SKM-1 treated with dmso at 0.1 percent for 144 hours (cell line): ENCODE data around the gene CAMTA1.

Source experiments
- DNase-seq: peaks from one replicate; lab custom pipeline; 2025; ENCODE audit not compliant: unreplicated experiment; lab: John Stamatoyannopoulos, UW

The CAMTA1 gene

DNA sequence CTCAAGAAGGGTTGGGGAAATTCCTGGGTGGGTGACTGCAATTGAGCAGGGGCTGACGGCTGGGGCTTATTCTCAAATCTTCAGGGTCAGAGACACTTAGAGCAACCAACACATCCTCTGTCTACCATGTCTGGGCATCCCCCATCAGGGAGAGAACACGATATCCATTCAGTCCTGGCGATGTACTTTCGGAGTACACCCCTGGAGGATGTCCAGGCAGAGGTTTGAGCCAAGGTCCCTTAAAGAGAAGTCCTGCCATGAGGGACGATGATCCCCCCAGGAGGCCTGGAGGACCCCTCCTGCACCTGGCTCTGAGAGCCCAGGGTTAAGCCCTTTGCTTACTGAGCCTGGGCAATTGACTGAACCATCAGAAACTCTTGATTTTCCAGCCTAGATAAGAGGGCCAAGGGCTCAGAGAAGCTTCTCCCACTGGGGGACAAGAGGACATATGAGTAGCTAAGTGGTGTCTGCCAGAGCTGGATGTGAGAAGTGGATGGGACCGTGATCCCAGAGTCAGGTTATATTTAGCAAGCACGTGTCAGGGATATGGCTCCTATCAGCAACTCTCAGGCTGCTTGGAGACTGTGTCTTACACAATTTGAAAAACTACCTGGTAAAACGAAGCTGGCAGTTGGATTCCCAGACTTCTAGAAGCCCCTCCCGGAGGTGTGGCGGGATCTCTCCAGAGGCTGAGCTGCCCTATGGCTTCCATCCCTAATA lies 732.5 kb downstream of the CAMTA1 start:
- DNase-seq, result no peak

DNA sequence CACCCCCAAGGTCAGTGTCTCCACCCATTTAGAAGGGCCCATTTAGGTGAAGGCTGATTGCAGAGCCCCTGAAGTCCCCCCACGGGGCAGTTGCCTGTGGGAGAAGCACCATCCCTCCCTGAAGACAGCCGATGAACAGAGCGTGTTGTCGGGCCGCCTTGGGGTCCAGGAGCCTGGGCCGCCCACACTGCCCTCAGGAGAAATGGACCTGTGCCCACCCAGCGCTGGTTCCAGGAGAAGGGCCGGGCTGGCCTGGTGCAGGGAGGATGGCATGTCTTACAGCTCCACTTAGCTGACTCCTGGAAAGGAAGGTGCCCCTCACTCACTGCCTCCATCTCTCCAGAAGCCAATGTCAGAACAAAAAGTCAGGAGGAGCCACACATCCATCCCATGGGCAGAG lies 733.2 kb downstream of the CAMTA1 start:
- no peak for DNase-seq

DNA sequence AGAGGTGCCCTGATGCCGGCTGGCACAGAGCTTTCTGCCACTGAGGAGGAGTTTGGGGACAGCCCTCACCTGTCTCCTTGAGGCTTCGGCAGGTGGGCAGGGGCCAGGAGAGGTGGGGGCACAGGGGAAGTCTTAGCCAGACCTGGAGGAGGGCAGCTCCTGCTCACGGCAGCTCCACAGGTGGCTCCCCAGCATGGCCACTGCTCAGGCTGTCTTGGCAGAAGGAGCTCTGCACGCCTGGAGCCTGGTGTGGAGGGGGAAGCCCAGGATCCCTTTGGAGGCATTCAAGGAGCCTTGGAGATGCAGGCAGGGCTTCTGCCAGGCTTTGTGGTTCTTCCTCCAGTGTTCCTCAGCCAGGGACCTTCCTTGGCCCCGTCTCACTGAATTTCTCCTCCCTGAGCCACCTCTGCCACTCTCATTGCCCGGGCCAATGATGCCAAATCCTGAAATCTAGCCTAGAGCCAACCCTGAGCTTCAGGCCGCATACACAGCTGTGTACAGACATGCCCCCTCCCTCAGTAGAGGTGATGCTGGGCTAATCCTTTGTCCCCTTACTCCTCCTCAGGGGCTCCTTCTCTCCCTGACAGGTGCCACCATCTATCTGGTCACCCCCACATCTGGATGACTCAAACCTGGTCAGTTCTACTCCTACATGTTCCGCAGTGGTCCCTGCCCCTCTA lies 734.1 kb downstream of the CAMTA1 start:
- no peak for DNase-seq

DNA sequence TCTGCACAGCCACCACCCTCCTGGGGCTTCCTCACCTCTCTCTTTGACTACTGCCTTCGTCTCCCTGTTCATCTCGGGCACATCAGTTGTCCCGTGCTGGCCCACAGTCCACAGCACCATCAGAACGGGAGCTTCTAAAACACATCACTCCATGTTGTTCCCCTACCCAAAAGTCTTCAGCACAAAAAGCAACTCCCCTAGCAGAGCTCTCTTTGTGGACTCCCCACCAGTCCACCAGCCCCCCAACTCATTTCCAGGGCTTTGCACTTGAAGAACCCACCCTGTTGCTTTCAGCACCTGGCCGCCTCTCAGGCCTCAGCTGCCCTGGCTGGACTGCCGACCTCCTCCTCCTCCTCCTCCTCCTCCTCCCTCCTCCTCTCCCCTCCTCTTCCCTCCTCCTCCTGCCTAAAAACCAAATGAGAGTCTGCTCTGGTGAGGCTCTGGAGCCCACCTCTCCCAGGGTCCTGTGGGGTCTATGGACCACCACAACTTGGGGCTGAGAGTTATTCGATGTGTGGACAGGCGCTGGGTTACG lies 734.7 kb downstream of the CAMTA1 start:
- DNase-seq, result no peak

DNA sequence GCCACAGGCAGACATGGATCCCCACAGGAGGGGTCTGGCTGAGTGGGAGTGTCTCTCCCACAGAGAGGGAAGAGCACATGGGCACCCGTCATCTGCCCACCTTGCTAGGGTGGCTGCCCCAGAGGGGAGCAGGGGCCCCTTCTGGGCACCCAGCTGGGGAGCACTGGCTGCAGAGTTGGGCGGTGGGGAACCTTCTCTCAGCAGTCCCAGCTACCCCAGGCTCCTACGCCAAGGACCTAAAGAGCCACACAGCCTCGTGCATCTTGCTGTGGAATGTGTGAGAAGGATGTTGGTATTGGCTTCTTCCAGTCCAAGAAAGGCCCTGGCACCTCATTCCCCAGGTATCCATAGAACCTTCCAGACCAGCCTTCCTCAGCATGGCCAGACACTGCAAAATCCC lies 735.2 kb downstream of the CAMTA1 start:
- DNase-seq, result no peak

DNA sequence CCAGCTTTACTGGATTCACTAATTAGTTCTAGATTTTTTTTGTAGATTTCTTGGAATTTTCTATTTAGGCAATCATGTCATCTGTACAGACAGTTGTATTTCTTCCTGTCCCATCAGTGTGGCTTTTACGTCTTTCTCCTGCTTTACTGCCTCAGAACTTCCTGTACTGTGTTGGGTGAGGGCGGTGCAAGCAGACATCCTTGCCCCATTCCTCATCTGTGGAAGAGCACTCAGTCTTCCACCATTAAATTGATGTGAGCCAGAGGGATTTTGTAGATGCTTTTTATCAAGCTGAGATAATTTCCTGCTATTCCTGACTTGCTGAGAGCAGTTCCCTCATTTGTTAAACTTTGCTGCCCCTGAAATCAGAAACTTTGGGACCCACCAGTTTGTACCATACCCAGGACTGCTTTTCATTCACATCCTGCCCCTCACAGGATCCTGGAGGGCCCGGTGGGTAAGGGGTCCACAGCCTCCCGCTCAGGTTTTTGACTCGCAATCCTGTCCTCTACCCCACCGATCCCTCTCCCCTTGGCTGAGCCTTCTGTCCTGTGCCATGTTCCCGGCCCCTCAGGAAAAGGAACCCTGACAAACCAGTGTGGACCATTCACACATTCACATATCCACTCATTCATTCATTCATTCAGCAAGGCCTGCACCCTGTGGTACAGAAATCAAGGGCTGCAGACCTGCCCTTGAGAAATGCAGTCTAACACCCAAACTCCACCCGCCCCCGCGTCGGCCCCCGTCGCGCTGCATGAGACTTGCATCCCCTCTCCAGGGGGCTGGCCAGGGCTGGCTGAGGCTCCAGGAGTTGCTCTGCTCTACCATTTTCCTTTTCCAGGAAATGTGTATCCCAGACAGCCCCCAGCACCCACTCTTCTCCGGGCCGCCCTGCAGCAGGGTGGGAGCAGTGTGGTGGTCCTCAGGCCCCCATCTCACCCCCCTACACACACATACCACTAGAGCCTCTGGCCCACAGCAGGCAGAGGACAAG lies 739.4 kb downstream of the CAMTA1 start:
- DNase-seq, result no peak

DNA sequence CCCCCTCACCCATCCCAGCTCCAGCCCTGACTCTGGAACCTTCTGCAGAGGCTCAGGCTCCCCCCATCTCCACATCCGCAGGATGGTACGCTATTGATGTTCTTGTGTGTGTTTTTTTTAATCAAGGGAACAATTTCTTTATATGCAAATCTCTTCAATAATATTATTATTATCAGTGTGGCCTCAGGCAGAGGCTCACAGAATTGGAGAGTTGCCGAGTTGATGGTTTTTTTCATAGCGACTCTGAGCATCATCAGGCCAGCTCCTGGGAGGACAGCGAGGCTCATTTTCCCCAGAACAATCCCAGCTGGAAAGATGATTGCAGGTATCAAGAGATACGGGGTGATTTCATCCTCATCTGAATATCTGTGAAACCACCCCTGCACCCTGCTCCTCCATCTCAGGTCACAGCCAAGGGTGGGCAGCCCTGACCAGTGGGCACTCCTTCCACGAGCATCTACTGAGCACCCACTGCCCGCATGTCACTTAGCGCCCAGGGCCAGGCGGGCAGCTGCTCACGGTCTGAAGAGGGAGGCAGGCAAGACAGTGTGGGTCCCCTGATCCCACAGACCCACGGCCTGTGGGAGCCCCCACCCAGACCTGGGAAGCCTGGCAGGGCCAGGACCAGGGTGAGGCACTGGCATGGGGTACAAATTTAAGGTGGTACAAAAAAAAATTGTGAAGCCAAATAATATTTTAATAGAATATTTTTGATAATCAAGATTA lies 740.2 kb downstream of the CAMTA1 start:
- DNase-seq, result no peak

DNA sequence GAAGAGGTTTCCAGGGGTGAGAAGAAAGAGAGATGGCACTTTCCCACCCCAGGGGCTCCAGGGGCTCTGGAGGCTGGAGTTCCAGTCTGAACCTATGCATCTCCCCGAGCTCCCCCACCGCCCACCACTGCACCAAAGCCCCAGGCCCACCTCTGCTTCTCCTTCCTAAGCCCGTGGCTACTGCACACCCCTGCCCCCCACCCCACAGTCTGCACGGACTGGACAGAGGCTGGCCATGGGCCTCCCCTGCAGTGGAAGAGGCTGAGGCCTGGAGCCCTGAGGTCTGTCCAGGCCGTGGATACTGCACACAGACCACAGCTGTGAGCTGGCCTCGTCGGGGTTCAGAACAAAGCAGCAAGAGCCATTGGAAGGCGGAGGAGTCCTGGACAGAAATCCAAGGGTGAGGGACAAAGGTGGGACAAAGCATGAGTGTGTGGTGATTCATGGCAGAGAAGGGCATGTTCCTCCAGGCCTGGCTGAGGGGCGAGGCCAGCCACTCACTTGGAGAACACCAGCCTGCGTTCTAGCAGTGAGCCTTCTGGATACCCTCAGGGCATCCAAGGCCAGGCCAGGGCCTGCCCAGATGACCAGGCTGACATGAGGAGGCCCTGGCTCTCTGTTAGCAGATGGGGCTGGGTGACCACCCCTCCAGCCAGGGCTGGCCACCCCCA lies 741.1 kb downstream of the CAMTA1 start:
- DNase-seq, result no peak

DNA sequence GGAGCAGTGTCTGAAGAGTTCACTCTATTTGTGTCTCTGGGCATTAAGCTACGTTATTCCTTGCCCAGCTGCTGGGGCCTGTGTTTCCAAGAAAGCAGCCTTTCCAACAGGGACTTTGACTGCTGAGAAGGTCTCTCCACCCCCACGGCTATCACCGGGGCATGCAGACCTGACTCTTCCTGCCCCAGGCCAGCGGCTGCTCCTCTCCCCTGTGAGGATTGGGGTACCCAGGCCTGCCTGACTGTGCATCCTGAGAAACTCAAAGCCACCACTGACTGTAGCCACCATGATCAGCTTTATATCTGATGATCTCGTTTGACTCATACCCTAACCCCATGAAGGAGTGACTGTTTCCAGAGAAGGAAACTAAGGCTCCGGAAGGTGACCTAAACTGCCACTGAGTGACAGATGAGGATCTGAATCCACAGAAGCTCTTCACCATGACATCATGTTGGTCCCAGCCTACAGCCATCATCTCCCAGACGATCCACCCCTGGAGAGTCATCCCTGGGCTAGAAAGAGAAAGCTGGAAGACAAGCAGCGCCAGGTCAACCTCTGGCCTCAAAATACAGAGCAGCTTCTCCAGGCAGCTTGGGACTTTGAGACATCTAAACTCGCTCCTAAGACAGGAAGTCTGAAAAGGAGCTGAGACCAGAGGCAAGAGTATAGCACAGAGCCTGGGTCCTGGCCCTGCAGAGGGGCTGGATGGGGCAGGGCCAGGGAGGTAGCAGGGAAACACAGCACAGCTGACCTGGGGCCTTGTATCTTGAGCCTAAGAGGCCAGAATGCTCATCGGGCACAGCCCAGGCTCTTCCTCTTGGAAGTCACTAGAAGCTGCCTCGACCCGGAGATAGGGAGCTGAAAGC lies 741.8 kb downstream of the CAMTA1 start:
- DNase-seq, result no peak

DNA sequence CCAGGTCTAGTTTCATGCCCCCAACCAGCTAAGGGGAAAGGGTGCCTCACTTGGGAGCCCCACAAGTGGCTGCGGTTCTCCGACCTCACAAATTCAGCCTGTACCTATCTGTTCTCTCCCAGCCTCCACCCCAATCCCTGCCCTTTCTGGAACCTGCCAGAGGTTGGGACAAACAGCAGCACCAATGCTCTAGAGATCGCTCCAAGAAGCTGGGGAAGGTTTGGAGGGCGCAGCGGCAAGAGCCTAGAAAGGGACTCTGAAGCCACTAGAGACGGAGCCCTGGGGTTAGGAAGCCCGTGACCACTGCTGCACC lies 742.4 kb downstream of the CAMTA1 start:
- DNase-seq, result no peak

DNA sequence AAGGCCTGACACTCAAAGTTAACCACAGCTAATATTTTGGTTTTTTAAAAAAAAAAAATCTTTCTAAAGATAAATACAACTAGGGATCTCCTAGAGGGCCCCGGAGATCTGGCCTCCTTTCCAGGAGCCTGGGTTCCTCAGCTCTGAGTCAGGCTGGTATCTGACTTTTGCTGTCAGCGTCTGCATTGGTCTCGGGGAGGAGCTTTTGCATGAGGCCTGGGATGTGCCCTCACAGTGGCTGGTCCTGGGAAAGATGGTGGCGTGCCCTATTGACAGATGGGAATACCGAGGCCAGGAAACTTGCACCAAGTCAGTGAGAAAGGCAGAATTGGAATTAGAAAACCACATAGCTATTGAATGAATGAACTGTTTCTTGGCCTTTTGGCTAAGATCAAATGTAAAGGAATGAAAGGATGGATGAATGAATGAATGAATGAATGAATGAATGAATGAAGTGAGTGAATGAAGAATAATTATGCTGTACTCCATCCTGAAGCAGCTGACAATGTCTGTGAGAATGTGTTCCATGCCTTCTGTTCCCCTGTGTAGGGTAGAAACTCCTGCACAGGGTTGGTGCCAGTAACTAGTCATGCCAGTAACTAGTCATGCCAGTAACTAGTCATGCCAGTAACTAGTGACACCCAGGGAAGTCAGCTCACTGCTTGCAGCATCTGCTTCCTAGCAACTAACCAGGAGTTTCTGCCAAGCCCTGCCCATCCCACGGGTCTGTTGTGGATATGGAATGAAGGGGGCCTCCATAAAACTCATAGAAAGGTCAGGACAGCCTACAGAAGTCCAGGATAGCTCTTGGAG lies 743.3 kb downstream of the CAMTA1 start:
- DNase-seq, result no peak

DNA sequence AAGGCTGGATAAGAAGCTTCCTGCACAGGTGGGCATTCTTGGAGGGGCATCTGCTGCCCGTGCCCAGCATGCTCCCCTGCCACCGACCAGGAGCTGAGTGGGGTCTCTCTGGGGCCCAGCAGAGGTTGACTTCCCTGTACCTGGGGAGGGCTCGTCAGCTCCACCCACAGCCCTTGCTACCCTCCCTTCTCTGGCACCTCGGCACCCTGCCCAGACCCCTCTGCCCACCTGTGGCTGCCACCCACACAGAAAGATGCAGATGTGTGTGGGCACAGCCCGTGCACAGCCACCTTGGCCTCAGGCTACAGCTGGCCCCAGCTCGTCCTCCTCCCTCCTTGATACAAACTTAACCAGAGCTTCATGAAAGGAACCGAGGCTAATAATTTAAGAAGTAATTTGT lies 744.7 kb downstream of the CAMTA1 start:
- no peak for DNase-seq

DNA sequence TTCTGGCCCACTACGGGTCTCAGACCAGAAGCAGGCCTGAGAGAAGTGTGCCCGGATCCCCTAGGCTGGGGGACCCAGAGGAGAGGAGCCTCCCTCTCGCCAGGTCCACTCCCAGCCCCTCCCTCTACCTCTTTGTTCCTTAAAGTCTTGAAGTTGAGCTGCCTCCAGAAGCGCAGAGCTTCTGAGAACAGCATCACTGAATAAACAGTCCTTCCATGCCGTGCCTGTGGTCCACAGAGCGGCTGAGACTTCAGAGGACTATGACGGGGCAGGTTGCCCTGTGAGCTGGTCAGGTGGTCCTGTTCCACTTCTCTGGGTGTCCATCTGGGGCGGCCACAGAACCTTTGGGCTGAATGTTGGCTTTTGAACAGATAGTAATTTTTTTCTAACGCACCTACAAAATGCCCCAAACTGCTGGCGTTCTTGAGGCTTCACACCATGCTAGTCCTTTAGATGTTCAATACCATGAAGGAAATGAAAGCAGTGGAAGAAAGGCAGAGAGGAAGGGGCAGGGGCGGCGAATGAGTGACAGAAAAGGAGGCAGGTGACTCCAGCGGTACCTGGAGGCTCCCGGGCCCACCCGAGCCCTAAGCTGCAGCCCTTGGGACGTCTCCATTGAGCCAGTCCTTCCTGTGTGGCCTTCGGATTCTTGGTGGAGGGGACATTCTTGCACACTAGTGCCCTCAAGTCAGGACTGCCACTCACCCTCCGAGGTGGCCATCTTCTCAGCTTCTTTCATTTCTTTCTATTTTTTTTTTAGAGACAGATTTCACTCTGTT lies 746.5 kb downstream of the CAMTA1 start:
- no peak for DNase-seq

DNA sequence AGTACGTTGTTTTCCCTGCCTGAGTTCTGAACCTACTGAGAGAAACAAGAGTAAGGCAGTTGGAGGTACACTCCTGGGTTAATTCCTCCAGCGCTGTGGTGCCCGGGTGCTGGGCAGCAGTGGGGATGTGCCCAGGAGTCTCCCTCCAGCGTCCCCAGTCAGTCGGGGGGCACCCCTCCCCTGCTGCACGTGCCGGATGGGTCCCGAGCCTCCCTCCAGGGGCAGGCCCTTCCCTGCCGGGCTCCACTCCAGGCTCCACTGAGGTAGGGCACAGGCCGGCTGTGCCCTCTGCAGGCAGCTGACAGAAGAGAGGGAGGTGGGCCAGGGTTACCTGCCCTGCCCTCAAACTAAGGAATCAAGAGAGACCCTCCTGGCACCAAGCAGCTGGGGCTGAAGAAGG lies 747.8 kb downstream of the CAMTA1 start:
- DNase-seq, result no peak

DNA sequence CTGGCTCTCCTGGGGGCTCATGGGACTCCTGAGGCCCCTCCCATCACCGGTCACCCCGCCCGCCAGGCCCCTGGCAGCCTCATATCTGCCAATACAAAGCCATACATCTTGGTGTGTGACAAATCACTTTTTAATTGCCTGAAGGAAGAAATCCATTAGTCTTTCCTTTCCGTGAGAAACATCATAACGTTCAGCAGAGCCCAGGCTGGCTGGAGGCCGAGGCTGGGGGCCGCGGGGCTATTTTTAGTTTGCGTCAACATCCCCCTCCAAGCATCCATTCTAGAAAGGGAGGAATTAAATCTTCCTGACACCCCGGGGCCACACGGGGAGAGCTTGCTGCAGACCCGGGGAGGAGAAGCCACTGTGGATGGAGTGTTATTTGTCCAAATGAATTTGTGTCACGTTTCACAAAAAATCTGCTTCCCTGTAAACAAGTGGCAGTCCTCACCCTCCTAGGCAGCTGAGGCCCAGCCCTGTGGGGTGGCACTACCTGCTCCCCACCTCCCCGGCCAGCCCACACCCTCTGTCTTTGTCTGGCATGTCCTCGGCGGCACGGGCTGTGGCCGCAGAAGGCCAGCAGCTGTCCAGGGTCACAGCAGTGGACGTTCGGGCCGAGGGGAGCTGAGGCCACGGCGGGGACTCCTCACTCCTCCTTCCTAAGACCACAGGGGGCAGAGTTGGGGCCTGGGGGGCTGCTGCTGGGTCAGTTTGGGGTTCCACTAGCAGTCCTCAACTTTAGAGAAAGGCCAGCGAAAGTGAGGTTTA lies 749.0 kb downstream of the CAMTA1 start:
- no peak for DNase-seq

DNA sequence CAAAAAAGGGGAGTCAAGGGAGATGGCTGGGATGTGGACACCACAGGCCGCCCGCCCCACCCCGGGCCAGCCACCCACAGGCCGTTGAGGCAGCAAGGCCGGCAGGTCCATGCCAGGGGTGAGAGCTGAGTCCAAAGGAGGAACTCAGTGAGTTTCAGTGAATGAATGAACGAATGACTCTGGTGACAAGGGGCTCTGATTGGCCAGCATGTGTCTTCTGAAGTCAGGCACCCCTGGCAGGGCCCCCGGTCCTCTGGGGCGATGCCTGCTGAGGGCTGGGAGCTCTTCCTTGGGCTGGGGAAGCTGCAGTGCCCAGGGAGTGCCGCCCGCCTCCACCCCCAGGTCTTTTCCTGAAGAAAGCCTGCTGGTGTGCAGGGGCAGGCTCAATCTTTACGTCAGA lies 749.8 kb downstream of the CAMTA1 start:
- DNase-seq, result no peak
